ENCODE measurements around the gene RTN4R.
A peak's percentile ranks its signal among the peaks of the same experiment; 100 is the strongest.

RTN4R gene

GRCh38 chr22:20238536-20238900 lies 29.6 kb downstream of the RTN4R start:
- no peak overlapping the region for H3K4me3 ChIP-seq (ENCODE audit: low read depth, low read length)
- peak; percentile 27; the same call in 1 of the 2 replicates for TF ChIP-seq CTCF (IDR thresholded peaks at IDR 0.05; ENCODE audit: low read depth, low read length)

GRCh38 chr22:20237480-20238440 lies 30.4 kb downstream of the RTN4R start:
- H3K4me3 ChIP-seq (ENCODE audit: low read depth, low read length): no peak overlapping the region
- no peak for TF ChIP-seq CTCF (IDR thresholded peaks at IDR 0.05; ENCODE audit: low read depth, low read length)

GRCh38 chr22:20236052-20236717 lies 31.9 kb downstream of the RTN4R start:
- TF ChIP-seq CTCF (IDR thresholded peaks at IDR 0.05; ENCODE audit: low read depth, low read length): no peak
- no peak overlapping the region for H3K4me3 ChIP-seq (ENCODE audit: low read depth, low read length)

- TF ChIP-seq CTCF (IDR thresholded peaks at IDR 0.05; ENCODE audit: low read depth, low read length): no peak
These were observed 32.6 kb downstream of the RTN4R start for GRCh38 chr22:20235389-20235991.

GRCh38 chr22:20234760-20235388 lies 33.2 kb downstream of the RTN4R start:
- no peak for TF ChIP-seq CTCF (IDR thresholded peaks at IDR 0.05; ENCODE audit: low read depth, low read length)
- no peak overlapping the region for H3K4me3 ChIP-seq (ENCODE audit: low read depth, low read length)

More at GRCh38 chr22:20235389-20235991, 32.6 kb downstream of the RTN4R start:
- H3K4me3 ChIP-seq (ENCODE audit: low read depth, low read length): no peak overlapping the region

- H3K4me3 ChIP-seq (ENCODE audit: low read depth, low read length): no peak overlapping the region
These were observed 33.8 kb downstream of the RTN4R start for GRCh38 chr22:20234314-20234682.

More at GRCh38 chr22:20234314-20234682, 33.8 kb downstream of the RTN4R start:
- no peak for TF ChIP-seq CTCF (IDR thresholded peaks at IDR 0.05; ENCODE audit: low read depth, low read length)
